Measurements from ENCODE around the gene USP22. TPM values are rescaled to one million over a fixed set of nuclear protein-coding genes. Genes with fewer than 3 reads are reported as not detected.

The USP22 gene
- total and polyA plus RNA-seq, 2 experiments from 2014 or later, result 68.9 to 296 TPM

DNA sequence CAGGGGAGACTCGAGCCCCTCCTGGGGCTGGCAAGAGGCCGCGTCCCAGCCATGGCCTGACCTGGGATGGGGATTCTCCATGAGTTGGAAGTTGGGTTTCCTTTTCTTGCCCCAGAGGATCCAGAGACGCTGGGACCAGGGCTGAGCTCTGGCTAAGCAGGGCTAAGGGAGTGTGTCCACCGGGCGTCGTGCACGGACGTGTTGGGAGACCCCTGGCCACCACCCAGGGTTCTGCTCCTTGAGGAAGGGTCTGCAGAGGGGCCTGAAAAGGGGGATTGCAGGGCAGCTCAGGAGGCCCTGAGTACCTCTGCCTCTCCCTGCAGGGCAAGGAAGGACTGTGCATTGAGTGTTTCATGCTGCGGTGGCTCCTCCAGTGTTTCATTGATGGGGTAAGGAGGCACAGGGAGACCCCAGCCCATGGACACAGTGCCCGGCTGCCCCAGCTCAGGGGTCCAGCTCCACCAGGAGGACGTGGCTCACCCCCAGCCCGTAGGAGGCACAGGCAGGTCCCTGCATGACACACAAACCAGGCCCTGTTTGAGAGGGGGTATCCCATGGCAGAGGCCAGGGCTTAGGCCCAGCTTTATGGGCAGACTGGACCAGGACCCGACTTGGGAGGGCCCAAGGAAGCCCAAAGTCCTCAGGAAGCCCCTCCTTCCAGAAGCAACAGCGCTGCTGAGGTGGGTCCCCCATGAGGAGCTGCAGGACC, 47.5 kb downstream of the USP22 start:
- Histone ChIP-seq H3K27me3 (ENCODE audit: insufficient read depth) (no peaks in the 10 kb centered on the region), H3K4me3 (no peak overlapping the region), H2AFZ (no peak overlapping the region), H3K27ac (ENCODE audit: low read depth) (no peak overlapping the region), H3K4me1 (ENCODE audit: insufficient read depth) (peaks cover 6% of the 10 kb centered on the region; the same call in 1 of the 2 replicates), H3K4me2 (no peak overlapping the region), H3K36me3 (ENCODE audit: insufficient read depth) (peaks cover 9% of the 10 kb centered on the region; the same call in 1 of the 2 replicates), H4K20me1 (replicated peaks; ENCODE audit: insufficient read depth) (peaks cover 14% of the 10 kb centered on the region), H3K79me2 (replicated peaks; ENCODE audit: insufficient read depth) (0 out of 2 replicates have a peak, but pooled peaks cover 3% of the 10 kb centered on the region), H3K9me2 (ENCODE audit: insufficient read depth) (no peaks in the 10 kb centered on the region), H3F3A (replicated peaks; ENCODE audit: low read depth) (peaks cover 22% of the 10 kb centered on the region; the same call in 1 of the 2 replicates)
- DNase-seq (ENCODE audit: low spot score), result no peak
- H3K27me3 Mint-ChIP-seq (ENCODE audit: insufficient read depth, low read depth, poor library complexity), result peaks cover 31% of the 10 kb centered on the region
- H3K36me3 Mint-ChIP-seq (ENCODE audit: low read depth), result peaks cover 24% of the 10 kb centered on the region
- no peak overlapping the region for H3K27ac Mint-ChIP-seq
- TF ChIP-seq CTCF (conservative IDR thresholded peaks at IDR 0.05; ENCODE audit: low read depth in 2 of 2) (no peak), CREB1 (CRISPR knock-in tag; IDR thresholded peaks at IDR 0.05; ENCODE audit: low read depth) (no peak), EZH2 (IDR thresholded peaks at IDR 0.05; ENCODE audit: low read depth, unreplicated experiment) (no peak), NANOG (IDR thresholded peaks at IDR 0.05; ENCODE audit: borderline replicate concordance) (no peak), ZNF114 (CRISPR knock-in tag; IDR thresholded peaks at IDR 0.05) (no peak), JUNB (IDR thresholded peaks at IDR 0.05; ENCODE audit: unreplicated experiment) (no peak), EZH2phosphoT487 (IDR thresholded peaks at IDR 0.05; ENCODE audit: unreplicated experiment) (no peak), POLR2AphosphoS5 (IDR thresholded peaks at IDR 0.05; ENCODE audit: low read depth) (no peak), STAT1 (IDR thresholded peaks at IDR 0.05; ENCODE audit: unreplicated experiment) (no peak), ZNF462 (CRISPR knock-in tag; IDR thresholded peaks at IDR 0.05) (no peak), REST (IDR thresholded peaks at IDR 0.05; ENCODE audit: unreplicated experiment) (no peak)
- TF ChIP-seq, protein P1, sequence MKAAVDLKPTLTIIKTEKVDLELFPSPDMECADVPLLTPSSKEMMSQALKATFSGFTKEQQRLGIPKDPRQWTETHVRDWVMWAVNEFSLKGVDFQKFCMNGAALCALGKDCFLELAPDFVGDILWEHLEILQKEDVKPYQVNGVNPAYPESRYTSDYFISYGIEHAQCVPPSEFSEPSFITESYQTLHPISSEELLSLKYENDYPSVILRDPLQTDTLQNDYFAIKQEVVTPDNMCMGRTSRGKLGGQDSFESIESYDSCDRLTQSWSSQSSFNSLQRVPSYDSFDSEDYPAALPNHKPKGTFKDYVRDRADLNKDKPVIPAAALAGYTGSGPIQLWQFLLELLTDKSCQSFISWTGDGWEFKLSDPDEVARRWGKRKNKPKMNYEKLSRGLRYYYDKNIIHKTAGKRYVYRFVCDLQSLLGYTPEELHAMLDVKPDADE (IDR thresholded peaks at IDR 0.05), result no peak
- H3K9me3 Mint-ChIP-seq, result peaks cover 6% of the 10 kb centered on the region; the same call in 2 of the 3 replicates
- no peak for ATAC-seq
- no peak overlapping the region for H3K4me3 Mint-ChIP-seq
- peaks cover 24% of the 10 kb centered on the region for H3K4me1 Mint-ChIP-seq

Measured in GM23338 (cell line).